H1 (cell line): ENCODE results near the gene RETREG3. TPM values are rescaled to one million over a fixed set of nuclear protein-coding genes. Genes with fewer than 3 reads are reported as not detected.
A peak's percentile ranks its signal among the peaks of the same experiment; 100 is the strongest.

ENCODE experiments used
- CTCF ChIA-PET: fragments of 300-600 bp; sonication (Branson Sonifier 250); formaldehyde crosslinking; loops from one replicate; lab custom pipeline; 2021; ENCODE audit not compliant: partially characterized antibody; lab: Charles Lee
- POLR2A ChIA-PET: fragments of 300-600 bp; sonication (Branson Sonifier 250); formaldehyde crosslinking; loops from one replicate; lab custom pipeline; 2021; ENCODE audit warnings: inconsistent platforms; ENCODE audit not compliant: partially characterized antibody; lab: Charles Lee
- DNase-seq, 2 experiments: peaks; one replicate each; pipeline versions ENCODE4 v3.0.0 to v3.0.0-alpha.2; 2010 to 2022; ENCODE audit warnings: low spot score in 2 of 2, low read depth in 1 of 2, mixed read lengths in 1 of 2
- FAIRE-seq: peaks from 2 replicates; lab custom pipeline; 2011; peaks lifted over from hg19 to GRCh38; lab: Jason Lieb, UNC
- H2AFZ ChIP-seq: 2 replicates; pipeline ENCODE4 v1.8.1; 2012; ENCODE audit warnings: low read length, inconsistent platforms
- H2AK5ac ChIP-seq: 2 replicates; pipeline ENCODE4 v1.6.1; 2013; ENCODE audit warnings: low read depth, low read length
- H2BK120ac ChIP-seq: replicated peaks from 2 replicates; pipeline ENCODE3; 2013; ENCODE audit warnings: low read depth, low read length, inconsistent platforms
- H2BK12ac ChIP-seq: 2 replicates; pipeline ENCODE4 v1.6.1; 2013; ENCODE audit warnings: low read depth, low read length
- H2BK15ac ChIP-seq: 2 replicates; pipeline ENCODE4 v1.6.1; 2013; ENCODE audit warnings: low read length
- H2BK20ac ChIP-seq: 2 replicates; pipeline ENCODE4 v1.6.1; 2013; ENCODE audit warnings: low read length
- H2BK5ac ChIP-seq: 2 replicates; pipeline ENCODE4 v1.6.1; 2013; ENCODE audit warnings: low read depth, low read length
- H3K14ac ChIP-seq: 2 replicates; pipeline ENCODE4 v1.6.1; 2013; ENCODE audit warnings: inconsistent platforms; ENCODE audit not compliant: insufficient read length
- H3K18ac ChIP-seq: 2 replicates; pipeline ENCODE4 v1.6.1; 2013; ENCODE audit warnings: low read length; ENCODE audit errors: extremely low read depth
- H3K23ac ChIP-seq: 2 replicates; pipeline ENCODE4 v1.6.1; 2013; ENCODE audit warnings: inconsistent platforms; ENCODE audit not compliant: insufficient read length
- H3K23me2 ChIP-seq: 2 replicates; pipeline ENCODE4 v1.6.1; 2013; ENCODE audit warnings: low read depth, low read length
- H3K27ac ChIP-seq: 2 replicates; pipeline ENCODE4 v1.6.1; 2011; ENCODE audit warnings: low read depth, low read length, inconsistent platforms
- H3K27me3 ChIP-seq, 4 experiments: replicated peaks in 1 of 4; 1 replicate in 1 of 4; 2 replicates in 3 of 4; pipeline versions ENCODE4 v1.6.1 to v1.8.1; 2011 to 2013; ENCODE audit warnings: low read length in 3 of 4, mild to moderate bottlenecking in 3 of 4, inconsistent platforms in 2 of 4, mixed read lengths in 2 of 4, moderate library complexity in 1 of 4; ENCODE audit not compliant: control insufficient read depth in 3 of 4, insufficient read depth in 3 of 4; ENCODE audit errors: extremely low read depth in 1 of 4
- H3K36me3 ChIP-seq, 4 experiments: 2 replicates each; pipeline versions ENCODE4 v1.6.1 to v1.8.1; 2011 to 2013; ENCODE audit warnings: mild to moderate bottlenecking in 4 of 4, low read length in 3 of 4, moderate library complexity in 2 of 4, control low read depth in 1 of 4, inconsistent platforms in 1 of 4; ENCODE audit not compliant: insufficient read depth in 4 of 4, control insufficient read depth in 2 of 4
- H3K4ac ChIP-seq: replicated peaks from 2 replicates; pipeline ENCODE3; 2013; ENCODE audit warnings: low read length, low read depth, mixed read lengths, inconsistent platforms; ENCODE audit not compliant: insufficient read length
- H3K4me1 ChIP-seq, 4 experiments: replicated peaks in 1 of 4; 1 replicate in 1 of 4; 2 replicates in 3 of 4; pipeline versions ENCODE4 v1.6.1 to v1.8.1; 2011 to 2013; ENCODE audit warnings: low read length in 3 of 4, inconsistent platforms in 2 of 4, mixed read lengths in 1 of 4; ENCODE audit not compliant: insufficient read depth in 4 of 4, control insufficient read depth in 3 of 4
- H3K4me2 ChIP-seq, 2 experiments: 2 replicates each; pipeline versions ENCODE4 v1.6.1 to v1.8.1; 2011 to 2013; ENCODE audit warnings: low read depth in 2 of 2, low read length in 2 of 2, control low read depth in 1 of 2, inconsistent platforms in 1 of 2, mild to moderate bottlenecking in 1 of 2; ENCODE audit not compliant: insufficient read depth in 1 of 2
- H3K4me3 ChIP-seq, 4 experiments: fragments of 200-600, 300-600 bp in 1 of 4; sonication (generic), shearing (Covaris generic), sonication (Bioruptor Twin) in 1 of 4; 2 replicates each; pipeline versions ENCODE4 v1.5.1 to v1.8.1; 2011 to 2016; ENCODE audit warnings: low read length in 4 of 4, low read depth in 3 of 4, control low read depth in 2 of 4, inconsistent platforms in 2 of 4, mild to moderate bottlenecking in 2 of 4, mixed read lengths in 1 of 4, moderate library complexity in 1 of 4; ENCODE audit not compliant: insufficient read depth in 2 of 4; ENCODE audit errors: extremely low read depth in 1 of 4
- H3K56ac ChIP-seq: replicated peaks from 2 replicates; pipeline ENCODE3; 2013; ENCODE audit warnings: low read depth, mild to moderate bottlenecking, mixed read lengths, low read length, inconsistent platforms; ENCODE audit not compliant: insufficient read length
- H3K79me1 ChIP-seq: 2 replicates; pipeline ENCODE4 v1.6.1; 2013; ENCODE audit warnings: low read depth, low read length, control low read depth
- H3K79me2 ChIP-seq, 2 experiments: 2 replicates each; pipeline versions ENCODE4 v1.6.1 to v1.8.1; 2012 to 2013; ENCODE audit warnings: low read length in 2 of 2, mild to moderate bottlenecking in 2 of 2, inconsistent platforms in 1 of 2; ENCODE audit not compliant: insufficient read depth in 2 of 2, control insufficient read depth in 1 of 2
- H3K9ac ChIP-seq, 4 experiments: replicated peaks in 1 of 4; 1 replicate in 1 of 4; 2 replicates in 3 of 4; pipeline versions ENCODE4 v1.6.1 to v1.8.1; 2011 to 2013; ENCODE audit warnings: low read depth in 3 of 4, low read length in 3 of 4, control low read depth in 2 of 4, mild to moderate bottlenecking in 2 of 4, moderate library complexity in 2 of 4, inconsistent platforms in 1 of 4; ENCODE audit errors: extremely low read depth in 1 of 4
- H3K9me3 ChIP-seq, 2 experiments: 2 replicates each; pipeline versions ENCODE4 v1.6.1 to v1.8.1; 2012 to 2013; ENCODE audit warnings: mild to moderate bottlenecking in 2 of 2, moderate library complexity in 2 of 2, control low read depth in 1 of 2, inconsistent platforms in 1 of 2, low read depth in 1 of 2, low read length in 1 of 2, mixed read lengths in 1 of 2; ENCODE audit not compliant: insufficient read depth in 2 of 2
- H4K20me1 ChIP-seq, 2 experiments: replicated peaks in 1 of 2; 2 replicates each; pipeline versions ENCODE3 to v1.8.1; 2011 to 2013; ENCODE audit warnings: inconsistent platforms in 2 of 2, low read length in 2 of 2, mild to moderate bottlenecking in 1 of 2; ENCODE audit not compliant: insufficient read depth in 2 of 2, control insufficient read depth in 1 of 2
- H4K5ac ChIP-seq: 2 replicates; pipeline ENCODE4 v1.6.1; 2013; ENCODE audit warnings: low read length, low read depth, mixed read lengths, inconsistent platforms; ENCODE audit not compliant: insufficient read length
- H4K8ac ChIP-seq: 2 replicates; pipeline ENCODE4 v1.8.0; 2013; ENCODE audit warnings: mild to moderate bottlenecking, moderate library complexity, low read length, inconsistent platforms; ENCODE audit not compliant: insufficient read depth; ENCODE audit errors: extremely low read depth
- H4K91ac ChIP-seq: replicated peaks from 2 replicates; pipeline ENCODE3; 2013; ENCODE audit warnings: low read length, mixed read lengths, inconsistent platforms; ENCODE audit not compliant: insufficient read length
- BACH1 ChIP-seq: IDR thresholded peaks from 2 replicates; pipeline ENCODE4 v1.6.1; 2012; ENCODE audit warnings: low read length, improper control_type of control experiment
- EGR1 ChIP-seq: IDR thresholded peaks from 2 replicates; pipeline ENCODE4 v1.6.1; 2011; ENCODE audit warnings: low read depth, low read length, borderline replicate concordance
- GABPA ChIP-seq: IDR thresholded peaks from 2 replicates; pipeline ENCODE4 v1.6.1; 2011; ENCODE audit warnings: mild to moderate bottlenecking, low read length, moderate library complexity, borderline replicate concordance; ENCODE audit not compliant: insufficient read depth
- SIRT6 ChIP-seq: IDR thresholded peaks from one replicate; pipeline ENCODE4 v1.7.1; 2012; ENCODE audit warnings: low read length, inconsistent platforms
- TCF12 ChIP-seq: IDR thresholded peaks from 2 replicates; pipeline ENCODE4 v1.6.1; 2011; ENCODE audit warnings: low read depth, mild to moderate bottlenecking, low read length
- WGBS, 2 experiments: shearing (Covaris generic) in 1 of 2; methylation state at CpG; one replicate each; pipeline versions ENCODE4 v1.1.6 to v1.1.7; 2013 to 2015; ENCODE audit warnings: low lambda C conversion rate in 2 of 2, mixed read lengths in 2 of 2, inconsistent platforms in 1 of 2, low coverage in 1 of 2, missing lambda C conversion rate in 1 of 2; ENCODE audit not compliant: insufficient replicate concordance in 2 of 2, insufficient coverage in 1 of 2, insufficient read length in 1 of 2; ENCODE audit errors: extremely low coverage in 1 of 2, missing lambda C conversion rate in 1 of 2; 5-methylcytosine and 5-hydroxymethylcytosine counted together
- polyA plus RNA-seq, 7 experiments: library from polyadenylated mRNA; depleted of rRNA in 3 of 7; stranded (reverse) in 5 of 7; unstranded in 2 of 7; fragments of >200 nt in 5 of 7; fragments of 200-250 nt in 2 of 7; gene quantifications; 1 replicate in 5 of 7; 2 replicates in 1 of 7; 4 replicates in 1 of 7; pipeline versions ENCODE4 v1.2.1 to v1.2.3, GENCODE V29; 2011 to 2013; ENCODE audit warnings: missing spikeins in 2 of 7, mixed read lengths in 2 of 7
- total RNA-seq: library from RNA; stranded (reverse); fragmentation: NEBNext Ultra II Directional; extraction: Animal tissue kit (Norgen Biotek cat#: 25700); gene quantifications from 2 replicates; pipeline ENCODE4 v1.2.1, GENCODE V29; 2021
- TF ChIP-seq, protein P1 (sequence below), 3 experiments: IDR thresholded peaks; 1 replicate in 2 of 3; 2 replicates in 1 of 3; pipeline versions ENCODE4 v1.5.1 to v1.6.1; 2011; ENCODE audit warnings: low read length in 3 of 3, mild to moderate bottlenecking in 3 of 3, inconsistent platforms in 2 of 3, low read depth in 1 of 3, moderate library complexity in 1 of 3; ENCODE audit not compliant: insufficient read depth in 1 of 3; ENCODE audit errors: control extremely low read depth in 1 of 3

The RETREG3 gene
- total and polyA plus RNA-seq, 2 of the 8 experiments (the other 6 are each of a cell fraction or from before 2014, with no cell fraction given): 23.7 to 42.6 TPM

GRCh38 chr17:42617956-42618431 lies 8.8 kb upstream of the RETREG3 start:
- POLR2A ChIA-PET: interaction anchor here (0.6 to 1.9 kb wide), 14 partner anchors 8 to 514 kb away, joined by 3 to 12 read pairs (median 4); partner anchors contain the start of genes PSMC3IP, RETREG3, TUBG1 and TUBG2

More at GRCh38 chr17:42617956-42618431, 8.8 kb upstream of the RETREG3 start:
- Histone ChIP-seq H2AK5ac (no peak overlapping the region), H3K4me1 (peaks cover 0 to 4% (median 4%) of the 10 kb centered on the region in 4 experiments; a peak in 3 of 7 replicates), H3K27ac (no peak overlapping the region), H3K14ac (no peak overlapping the region), H2BK15ac (0 out of 2 replicates have a peak overlapping the region, but pooled peaks have one; percentile 1), H2BK5ac (no peak overlapping the region; the same call in 1 of the 2 replicates), H2AFZ (no peak overlapping the region), H3K4me2 (peak overlapping the region in 1 of 2 experiments; percentile 26; a peak in 1 of 4 replicates), H3K36me3 (peaks cover 17 to 29% (median 25%) of the 10 kb centered on the region in 4 experiments; a peak in 7 of 8 replicates), H2BK120ac (no peak overlapping the region), H3K18ac (no peak overlapping the region), H2BK20ac (0 out of 2 replicates have a peak overlapping the region, but pooled peaks have one; percentile 48), H4K8ac (no peak overlapping the region), H3K9me3 (no peaks in the 10 kb centered on the region), H3K56ac (no peak overlapping the region), H4K5ac (no peak overlapping the region), H3K23ac (no peak overlapping the region), H3K4me3 (no peak overlapping the region)
- WGBS, 2 experiments: 82% methylated on average over 4 of the region's 4 CpGs; no CpG with 5 or more reads in 1 of the 2 experiments
- peak in 1 of 2 experiments; percentile 49 for DNase-seq
- TF ChIP-seq EGR1 (no peak), BACH1 (no peak), GABPA (no peak), TCF12 (no peak), SIRT6 (no peak)
- TF ChIP-seq, protein P1, sequence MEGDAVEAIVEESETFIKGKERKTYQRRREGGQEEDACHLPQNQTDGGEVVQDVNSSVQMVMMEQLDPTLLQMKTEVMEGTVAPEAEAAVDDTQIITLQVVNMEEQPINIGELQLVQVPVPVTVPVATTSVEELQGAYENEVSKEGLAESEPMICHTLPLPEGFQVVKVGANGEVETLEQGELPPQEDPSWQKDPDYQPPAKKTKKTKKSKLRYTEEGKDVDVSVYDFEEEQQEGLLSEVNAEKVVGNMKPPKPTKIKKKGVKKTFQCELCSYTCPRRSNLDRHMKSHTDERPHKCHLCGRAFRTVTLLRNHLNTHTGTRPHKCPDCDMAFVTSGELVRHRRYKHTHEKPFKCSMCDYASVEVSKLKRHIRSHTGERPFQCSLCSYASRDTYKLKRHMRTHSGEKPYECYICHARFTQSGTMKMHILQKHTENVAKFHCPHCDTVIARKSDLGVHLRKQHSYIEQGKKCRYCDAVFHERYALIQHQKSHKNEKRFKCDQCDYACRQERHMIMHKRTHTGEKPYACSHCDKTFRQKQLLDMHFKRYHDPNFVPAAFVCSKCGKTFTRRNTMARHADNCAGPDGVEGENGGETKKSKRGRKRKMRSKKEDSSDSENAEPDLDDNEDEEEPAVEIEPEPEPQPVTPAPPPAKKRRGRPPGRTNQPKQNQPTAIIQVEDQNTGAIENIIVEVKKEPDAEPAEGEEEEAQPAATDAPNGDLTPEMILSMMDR (IDR thresholded peaks at IDR 0.05; ENCODE audit: control extremely low read depth in 1 of 3, insufficient read depth in 1 of 3, low read depth in 1 of 3, low read length in 3 of 3): no peak
- TF ChIP-seq, all 59 proteins: peak for 0
- Histone ChIP-seq H4K91ac (no peak overlapping the region), H3K23me2 (no peaks in the 10 kb centered on the region), H3K9ac (no peak overlapping the region), H4K20me1 (peaks cover 0 to 2% of the 10 kb centered on the region in 2 experiments), H3K27me3 (no peaks in the 10 kb centered on the region), H3K79me2 (no peaks in the 10 kb centered on the region), H3K4ac (no peak overlapping the region), H2BK12ac (0 out of 2 replicates have a peak overlapping the region, but pooled peaks have one; percentile 50), H3K79me1 (no peaks in the 10 kb centered on the region)
- CTCF ChIA-PET: interaction anchor here (0.9 to 3.8 kb wide), 15 partner anchors 9 to 73 kb away, joined by 3 to 37 read pairs (median 5); partner anchors contain the start of genes RETREG3 and TUBG1
- FAIRE-seq: no peak
